Osteocyte (in vitro differentiated cells): Measurements from ENCODE around the gene ENTPD3. TPM values are rescaled to one million over a fixed set of nuclear protein-coding genes. Genes with fewer than 3 reads are reported as not detected.

Source experiments
- DNase-seq: peaks from one replicate; pipeline ENCODE4 v3.0.0; 2021; ENCODE audit warnings: mixed read lengths; ENCODE audit not compliant: unreplicated experiment; ENCODE audit errors: extremely low spot score
- H3K27ac Mint-ChIP-seq: one replicate; pipeline ENCODE4 v1.8.0; 2021; ENCODE audit warnings: mild to moderate bottlenecking, mixed read lengths; ENCODE audit not compliant: unreplicated experiment
- H3K27me3 Mint-ChIP-seq: one replicate; pipeline ENCODE4 v1.8.0; 2021; ENCODE audit warnings: mixed read lengths; ENCODE audit not compliant: unreplicated experiment
- H3K36me3 Mint-ChIP-seq: one replicate; pipeline ENCODE4 v1.8.0; 2021; ENCODE audit warnings: mixed read lengths; ENCODE audit not compliant: unreplicated experiment
- H3K4me1 Mint-ChIP-seq: one replicate; pipeline ENCODE4 v1.8.0; 2021; ENCODE audit warnings: mixed read lengths; ENCODE audit not compliant: unreplicated experiment
- H3K4me3 Mint-ChIP-seq: one replicate; pipeline ENCODE4 v1.8.0; 2021; ENCODE audit warnings: mild to moderate bottlenecking, moderate library complexity, mixed read lengths; ENCODE audit not compliant: unreplicated experiment
- H3K9me3 Mint-ChIP-seq: one replicate; pipeline ENCODE4 v1.8.0; 2021; ENCODE audit warnings: mixed read lengths; ENCODE audit not compliant: unreplicated experiment
- long read RNA-seq: library from polyadenylated mRNA; unstranded; transcript quantifications from one replicate; pipeline ENCODE4 v2.0.0, GENCODE V29; 2021
- total RNA-seq: library from RNA; stranded (reverse); gene quantifications from 2 replicates; pipeline ENCODE4 v1.2.1, GENCODE V29; 2021
- TF ChIP-seq, protein P1 (sequence below): fragments of 200-600 bp; sonication (generic); IDR thresholded peaks from 2 replicates; pipeline ENCODE4 v1.5.0; 2021; ENCODE audit warnings: antibody characterized with exemption, mild to moderate bottlenecking, moderate library complexity

ENTPD3 gene, protein sequence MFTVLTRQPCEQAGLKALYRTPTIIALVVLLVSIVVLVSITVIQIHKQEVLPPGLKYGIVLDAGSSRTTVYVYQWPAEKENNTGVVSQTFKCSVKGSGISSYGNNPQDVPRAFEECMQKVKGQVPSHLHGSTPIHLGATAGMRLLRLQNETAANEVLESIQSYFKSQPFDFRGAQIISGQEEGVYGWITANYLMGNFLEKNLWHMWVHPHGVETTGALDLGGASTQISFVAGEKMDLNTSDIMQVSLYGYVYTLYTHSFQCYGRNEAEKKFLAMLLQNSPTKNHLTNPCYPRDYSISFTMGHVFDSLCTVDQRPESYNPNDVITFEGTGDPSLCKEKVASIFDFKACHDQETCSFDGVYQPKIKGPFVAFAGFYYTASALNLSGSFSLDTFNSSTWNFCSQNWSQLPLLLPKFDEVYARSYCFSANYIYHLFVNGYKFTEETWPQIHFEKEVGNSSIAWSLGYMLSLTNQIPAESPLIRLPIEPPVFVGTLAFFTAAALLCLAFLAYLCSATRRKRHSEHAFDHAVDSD
- not detected in 2 replicates for total RNA-seq
- long read RNA-seq, result 0 reads

DNA sequence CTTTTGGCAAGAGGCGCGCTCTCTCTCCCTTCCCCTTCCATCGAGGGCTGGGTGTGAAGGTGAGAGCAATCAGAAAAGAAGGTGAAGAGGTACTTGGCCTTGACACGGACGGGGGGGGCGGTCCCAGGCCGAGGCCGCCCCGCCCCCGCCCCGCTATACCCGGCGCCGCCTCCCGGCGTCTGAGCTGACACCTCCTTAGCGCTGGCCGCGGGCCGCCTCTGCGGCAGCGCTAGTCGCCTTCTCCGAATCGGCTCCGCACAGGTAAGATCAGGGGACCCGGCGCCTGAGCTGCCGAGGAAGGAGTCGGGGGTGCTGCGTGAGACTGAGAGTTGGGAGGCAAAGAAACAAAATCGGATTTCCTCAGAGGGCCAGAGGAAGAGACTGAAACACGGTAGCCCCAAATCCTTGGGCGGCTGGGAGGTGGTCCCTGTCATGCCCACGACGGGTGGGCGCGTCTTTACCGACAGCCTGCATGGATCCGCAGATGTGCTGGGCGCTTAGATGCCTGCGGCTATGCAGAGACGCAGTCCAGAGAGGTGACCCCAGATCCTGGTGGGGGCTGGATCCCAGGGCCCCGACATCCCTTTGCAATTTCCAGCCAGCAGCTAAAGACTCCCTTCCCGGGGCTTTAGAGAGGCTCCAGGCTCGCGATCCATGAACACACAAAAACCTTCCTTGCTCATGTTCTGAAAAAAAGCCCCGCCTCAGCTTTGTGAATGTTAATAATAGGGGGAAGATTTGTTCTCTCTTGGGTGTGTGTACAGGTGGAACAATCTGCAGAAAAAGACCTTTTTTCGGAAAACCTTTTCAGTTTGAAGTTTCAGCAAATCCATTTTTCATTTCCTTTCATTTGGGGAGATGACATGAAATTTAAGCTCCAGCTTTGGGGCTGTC lies at the start of gene ENTPD3:
TSS of gene ENTPD3 (plus strand) at position 184 of the 894 bp plus-strand sequence. CDS start 874 bp downstream, outside the sequence.
- Mint-ChIP-seq H3K27me3 (peaks cover 35% of the 10 kb centered on the region), H3K4me3 (peak within 1 kb of the TSS; percentile 73), H3K36me3 (no peaks in the 10 kb centered on the region), H3K4me1 (peaks cover 8% of the 10 kb centered on the region), H3K9me3 (peaks cover 10% of the 10 kb centered on the region), H3K27ac (no peak within 1 kb of the TSS)
- TF ChIP-seq, protein P1, sequence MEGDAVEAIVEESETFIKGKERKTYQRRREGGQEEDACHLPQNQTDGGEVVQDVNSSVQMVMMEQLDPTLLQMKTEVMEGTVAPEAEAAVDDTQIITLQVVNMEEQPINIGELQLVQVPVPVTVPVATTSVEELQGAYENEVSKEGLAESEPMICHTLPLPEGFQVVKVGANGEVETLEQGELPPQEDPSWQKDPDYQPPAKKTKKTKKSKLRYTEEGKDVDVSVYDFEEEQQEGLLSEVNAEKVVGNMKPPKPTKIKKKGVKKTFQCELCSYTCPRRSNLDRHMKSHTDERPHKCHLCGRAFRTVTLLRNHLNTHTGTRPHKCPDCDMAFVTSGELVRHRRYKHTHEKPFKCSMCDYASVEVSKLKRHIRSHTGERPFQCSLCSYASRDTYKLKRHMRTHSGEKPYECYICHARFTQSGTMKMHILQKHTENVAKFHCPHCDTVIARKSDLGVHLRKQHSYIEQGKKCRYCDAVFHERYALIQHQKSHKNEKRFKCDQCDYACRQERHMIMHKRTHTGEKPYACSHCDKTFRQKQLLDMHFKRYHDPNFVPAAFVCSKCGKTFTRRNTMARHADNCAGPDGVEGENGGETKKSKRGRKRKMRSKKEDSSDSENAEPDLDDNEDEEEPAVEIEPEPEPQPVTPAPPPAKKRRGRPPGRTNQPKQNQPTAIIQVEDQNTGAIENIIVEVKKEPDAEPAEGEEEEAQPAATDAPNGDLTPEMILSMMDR, result no peak
- no peak for DNase-seq

DNA sequence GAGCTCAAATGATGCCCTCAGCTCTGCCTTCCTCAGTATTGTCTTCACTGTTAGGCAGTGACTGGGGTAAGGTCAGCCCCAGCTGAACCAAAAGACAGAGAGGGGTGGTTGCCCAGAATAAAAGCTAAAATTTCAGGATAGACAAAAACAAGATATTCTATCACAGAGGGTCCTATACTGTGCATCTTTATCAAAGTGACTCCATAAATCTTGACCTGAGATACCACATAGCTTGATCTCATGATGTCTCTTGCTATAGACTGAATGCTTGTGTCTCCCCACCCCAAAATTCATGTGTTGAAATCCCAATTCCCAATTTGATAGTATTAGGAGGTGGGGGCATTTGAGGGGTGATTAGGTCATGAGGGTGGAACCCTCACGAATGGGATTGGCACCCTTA lies 47.1 kb upstream of the ENTPD3 start:
- TF ChIP-seq, protein P1, result no peak
- Mint-ChIP-seq H3K36me3 (no peaks in the 10 kb centered on the region), H3K27ac (no peak overlapping the region), H3K27me3 (peaks cover 6% of the 10 kb centered on the region), H3K9me3 (no peaks in the 10 kb centered on the region), H3K4me3 (no peak overlapping the region), H3K4me1 (no peaks in the 10 kb centered on the region)
- no peak for DNase-seq

DNA sequence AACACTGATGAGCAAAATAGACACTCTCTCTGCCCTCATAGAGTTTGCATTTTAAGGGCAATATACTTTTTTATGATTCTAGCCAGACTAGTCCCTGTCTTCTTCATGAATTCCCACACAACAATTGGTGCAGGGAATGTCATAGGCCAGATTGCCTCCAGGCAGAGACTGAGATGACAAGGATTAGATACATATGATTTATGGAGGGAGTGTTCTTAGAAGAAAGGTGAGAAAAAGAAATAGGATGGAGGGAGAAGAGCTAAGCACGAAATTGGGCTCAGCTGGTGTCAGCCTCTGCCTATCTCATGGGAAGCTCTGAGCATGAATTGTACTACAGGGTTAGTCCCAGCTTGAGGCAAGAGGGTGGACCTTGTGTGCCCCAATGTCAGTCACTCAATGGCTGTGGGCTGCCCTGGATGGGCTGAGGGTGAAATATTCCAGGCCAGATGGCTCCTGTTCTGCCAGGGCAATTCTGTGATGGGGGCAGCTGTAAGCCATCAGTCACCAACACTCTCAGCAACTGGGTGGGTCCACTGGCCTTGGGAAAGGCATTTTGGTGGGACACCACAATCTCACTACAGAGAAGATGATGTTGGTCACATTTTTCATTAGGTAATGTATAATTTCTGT lies 46.3 kb upstream of the ENTPD3 start:
- H3K27me3 Mint-ChIP-seq, result peaks cover 6% of the 10 kb centered on the region
- H3K27ac Mint-ChIP-seq, result no peak overlapping the region
- DNase-seq, result no peak
- TF ChIP-seq, protein P1, result no peak
- no peak overlapping the region for H3K4me3 Mint-ChIP-seq
- no peaks in the 10 kb centered on the region for H3K4me1 Mint-ChIP-seq
- no peaks in the 10 kb centered on the region for H3K9me3 Mint-ChIP-seq
- H3K36me3 Mint-ChIP-seq, result no peaks in the 10 kb centered on the region

DNA sequence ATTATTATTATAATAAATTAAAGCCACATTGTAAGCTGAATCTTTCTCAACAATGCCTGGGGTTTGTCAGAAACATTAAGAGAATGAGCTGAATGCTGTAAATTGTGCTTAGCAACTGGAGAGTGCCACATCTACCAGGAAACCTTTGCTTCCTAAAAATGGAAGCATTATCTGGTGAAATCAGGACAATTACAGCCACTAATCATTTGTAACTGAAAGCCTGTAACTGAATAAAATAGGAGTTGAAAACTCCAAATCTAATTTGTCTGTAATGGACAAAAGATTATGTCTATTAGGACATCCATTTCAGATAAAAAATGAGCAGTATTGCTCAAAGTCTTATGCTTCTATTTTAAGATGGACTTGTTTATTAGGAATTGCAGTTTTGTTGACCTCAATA lies 45.3 kb upstream of the ENTPD3 start:
- Mint-ChIP-seq H3K9me3 (no peaks in the 10 kb centered on the region), H3K4me3 (no peak overlapping the region), H3K27ac (no peak overlapping the region), H3K4me1 (no peaks in the 10 kb centered on the region), H3K36me3 (no peaks in the 10 kb centered on the region), H3K27me3 (peaks cover 6% of the 10 kb centered on the region)
- no peak for DNase-seq
- TF ChIP-seq, protein P1, result no peak
